Measurements from ENCODE around the gene KIF3C.

Gene KIF3C

DNA sequence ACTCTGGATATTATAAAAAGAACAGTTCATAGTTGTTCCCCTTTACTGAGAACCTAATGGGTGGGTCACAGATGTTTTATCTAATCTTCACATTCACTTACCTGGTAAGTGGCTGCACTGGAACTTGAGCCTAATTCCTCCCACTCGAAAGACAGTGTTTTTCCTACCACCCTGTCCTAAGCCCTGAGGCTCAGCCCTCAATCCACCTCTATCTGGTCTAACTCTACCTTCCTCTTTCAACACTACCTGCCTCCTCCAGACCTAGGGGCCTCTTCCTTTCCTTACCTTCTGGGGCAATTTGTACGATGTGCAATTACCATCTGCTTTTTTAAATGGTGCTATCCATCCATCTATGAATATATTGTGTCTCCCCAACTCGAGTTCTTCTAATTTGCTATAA is 9.7 kb upstream of the KIF3C start:
- Histone ChIP-seq H3K4me3 (ENCODE audit: low read length) (no peak overlapping the region), H3K4me1 (ENCODE audit: insufficient read depth, low read length) (no peaks in the 10 kb centered on the region), H2AFZ (ENCODE audit: low read depth, low read length) (no peak overlapping the region), H3K27me3 (ENCODE audit: insufficient read depth, low read length) (no peaks in the 10 kb centered on the region), H3K9me3 (ENCODE audit: low read length) (no peaks in the 10 kb centered on the region), H3K36me3 (ENCODE audit: insufficient read depth, low read length) (no peaks in the 10 kb centered on the region)

DNA sequence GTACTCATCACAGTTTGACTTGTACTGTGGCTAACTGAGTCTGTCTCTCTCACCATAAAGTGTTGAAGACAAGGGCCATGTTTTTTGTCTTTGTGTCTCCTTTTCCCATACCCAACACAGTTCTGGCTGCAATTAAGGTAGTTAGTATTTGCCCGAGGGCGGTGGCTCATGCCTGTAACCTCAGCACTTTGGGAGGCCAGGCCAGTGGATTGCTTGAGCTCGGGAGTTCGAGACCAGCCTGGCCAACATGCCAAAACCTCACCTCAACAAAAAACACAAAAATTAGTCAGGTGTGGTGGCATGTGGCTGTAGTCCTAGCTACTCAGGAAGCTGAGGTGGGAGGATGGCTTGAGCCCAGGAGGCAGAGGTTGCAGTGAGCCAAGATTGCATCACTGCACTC is 6.9 kb upstream of the KIF3C start:
- Histone ChIP-seq H3K36me3 (ENCODE audit: insufficient read depth, low read length) (no peaks in the 10 kb centered on the region), H3K4me1 (ENCODE audit: insufficient read depth, low read length) (no peaks in the 10 kb centered on the region), H3K4me3 (ENCODE audit: low read length) (no peak overlapping the region), H3K27me3 (ENCODE audit: insufficient read depth, low read length) (no peaks in the 10 kb centered on the region), H3K9me3 (ENCODE audit: low read length) (no peaks in the 10 kb centered on the region), H2AFZ (ENCODE audit: low read depth, low read length) (no peak overlapping the region)

DNA sequence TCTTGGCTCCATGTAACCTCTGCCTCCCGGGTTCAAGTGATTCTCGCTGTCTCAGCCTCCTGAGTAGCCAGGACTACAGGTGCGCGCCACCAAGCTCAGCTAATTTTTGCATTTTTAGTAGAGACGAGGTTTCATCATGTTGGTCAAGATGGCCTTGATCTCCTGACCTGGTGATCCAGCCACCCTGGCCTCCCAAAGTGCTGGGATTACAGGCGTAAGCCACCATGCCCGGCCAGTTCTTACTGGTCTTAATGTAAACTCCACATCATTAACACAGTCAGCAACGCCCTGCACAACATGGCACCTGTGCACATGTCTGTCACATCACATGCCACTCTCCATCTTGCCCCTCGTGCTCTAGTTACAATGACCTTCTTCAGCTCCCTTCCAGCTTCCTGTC is 5.8 kb upstream of the KIF3C start:
- Histone ChIP-seq H3K4me3 (ENCODE audit: low read length) (no peak overlapping the region), H3K27me3 (ENCODE audit: insufficient read depth, low read length) (no peaks in the 10 kb centered on the region), H3K4me1 (ENCODE audit: insufficient read depth, low read length) (no peaks in the 10 kb centered on the region), H2AFZ (ENCODE audit: low read depth, low read length) (no peak overlapping the region), H3K36me3 (ENCODE audit: insufficient read depth, low read length) (no peaks in the 10 kb centered on the region), H3K9me3 (ENCODE audit: low read length) (no peaks in the 10 kb centered on the region)

DNA sequence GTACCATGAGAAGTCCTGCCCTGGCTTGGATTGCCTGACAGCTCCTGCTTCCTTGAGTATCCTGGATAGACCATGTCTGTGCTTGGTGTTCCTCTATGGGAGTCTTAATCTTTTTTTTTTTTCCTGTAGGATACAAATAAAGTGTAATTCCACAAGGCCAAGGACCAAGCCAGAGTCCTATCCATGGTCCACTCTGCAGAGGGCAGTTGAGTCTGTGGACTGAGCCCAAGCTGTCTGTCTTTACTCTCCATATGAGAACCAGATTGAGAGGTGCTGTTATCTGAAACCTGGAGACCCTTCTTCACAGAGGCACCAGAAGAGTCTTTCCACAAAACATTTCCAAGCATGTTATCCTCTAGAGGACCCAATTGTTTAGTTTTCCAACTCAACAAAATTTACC is 1.4 kb upstream of the KIF3C start:
- H3K4me3 ChIP-seq (ENCODE audit: low read length): no peak overlapping the region
- peaks cover 2% of the 10 kb centered on the region for H3K9me3 ChIP-seq (ENCODE audit: low read length)
- H3K27me3 ChIP-seq (ENCODE audit: insufficient read depth, low read length): no peaks in the 10 kb centered on the region
- peaks cover 5% of the 10 kb centered on the region for H3K36me3 ChIP-seq (ENCODE audit: insufficient read depth, low read length)
- H3K4me1 ChIP-seq (ENCODE audit: insufficient read depth, low read length): peaks cover 27% of the 10 kb centered on the region
- no peak overlapping the region for H2AFZ ChIP-seq (ENCODE audit: low read depth, low read length)

DNA sequence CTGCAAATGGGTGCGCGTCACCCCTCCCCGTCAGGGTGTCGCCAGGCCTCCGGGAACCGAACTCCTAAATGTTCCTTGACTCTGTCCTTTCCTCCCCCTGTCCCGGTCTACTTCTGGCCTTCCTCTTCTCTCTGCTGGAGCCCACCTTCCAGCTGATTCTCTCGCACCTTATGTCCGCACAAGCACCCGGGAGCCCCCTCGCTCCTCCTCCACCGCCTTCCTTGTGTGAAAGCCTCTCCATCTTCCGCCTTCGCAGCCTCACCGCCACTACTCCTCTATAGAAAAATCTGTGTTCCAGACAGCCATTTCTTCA is 627 bp upstream of the KIF3C start:
- Histone ChIP-seq H2AFZ (ENCODE audit: low read depth, low read length) (peak overlapping the region; percentile 77), H3K4me1 (ENCODE audit: insufficient read depth, low read length) (peaks cover 35% of the 10 kb centered on the region), H3K36me3 (ENCODE audit: insufficient read depth, low read length) (peaks cover 5% of the 10 kb centered on the region), H3K27me3 (ENCODE audit: insufficient read depth, low read length) (no peaks in the 10 kb centered on the region), H3K9me3 (ENCODE audit: low read length) (peaks cover 2% of the 10 kb centered on the region), H3K4me3 (ENCODE audit: low read length) (peak overlapping the region; percentile 62)

DNA sequence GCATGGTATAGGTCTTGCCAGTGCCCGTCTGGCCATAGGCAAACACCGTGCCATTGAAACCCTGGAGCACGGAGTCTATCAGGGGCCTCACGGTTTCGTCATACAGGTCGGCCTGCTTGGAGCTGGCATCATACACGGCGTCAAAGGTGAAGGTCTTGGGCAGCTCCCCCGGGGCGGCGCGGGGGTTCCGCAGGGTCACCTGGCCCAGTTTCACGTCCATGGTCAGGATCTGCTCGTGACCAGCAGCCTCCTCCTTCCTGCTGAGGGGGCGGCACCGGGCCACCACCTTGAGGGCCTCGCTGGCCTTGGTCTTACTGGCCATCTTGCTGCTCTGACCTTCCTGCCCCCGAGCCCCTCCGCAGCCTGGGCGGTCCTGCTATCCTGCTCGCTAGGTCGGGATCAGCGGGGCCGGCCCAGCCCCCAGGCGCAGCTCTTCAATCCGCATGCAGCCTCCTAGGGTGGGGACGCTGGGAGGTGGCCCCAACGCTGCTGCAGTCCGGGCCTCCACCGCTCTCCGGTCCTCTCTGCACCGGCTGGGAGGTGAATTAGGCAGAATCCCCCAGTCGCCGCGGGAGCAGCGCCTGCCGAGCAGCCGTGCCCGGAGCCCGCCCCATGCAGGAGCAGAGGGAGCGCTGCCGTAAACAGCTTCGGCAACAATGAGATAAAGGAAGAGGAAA is 563 bp downstream of the KIF3C start:
- peaks cover 5% of the 10 kb centered on the region for H3K36me3 ChIP-seq (ENCODE audit: insufficient read depth, low read length)

DNA sequence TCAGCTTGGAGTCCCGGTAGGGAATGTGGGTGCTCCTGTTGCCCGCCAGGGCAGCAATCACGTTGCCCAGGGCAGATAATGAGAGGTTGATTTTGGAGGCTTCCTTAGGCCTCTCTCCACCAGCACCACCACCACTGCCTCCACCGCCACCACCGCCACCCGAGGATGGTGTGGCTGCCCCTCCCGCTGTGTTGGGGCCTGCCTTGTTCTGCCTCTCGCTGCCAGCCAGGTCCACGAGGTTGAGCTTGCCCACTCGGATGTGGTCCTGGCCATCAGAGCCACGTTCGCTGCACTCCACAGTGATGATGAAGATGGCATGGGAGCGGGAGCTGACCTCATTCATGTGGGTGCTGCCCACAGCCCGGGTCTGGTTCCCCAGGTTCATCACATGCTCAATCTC is 1.3 kb downstream of the KIF3C start:
- Histone ChIP-seq H3K27me3 (ENCODE audit: insufficient read depth, low read length) (no peaks in the 10 kb centered on the region), H3K9me3 (ENCODE audit: low read length) (peaks cover 2% of the 10 kb centered on the region), H2AFZ (ENCODE audit: low read depth, low read length) (no peak overlapping the region), H3K36me3 (ENCODE audit: insufficient read depth, low read length) (peaks cover 9% of the 10 kb centered on the region), H3K4me3 (ENCODE audit: low read length) (peak overlapping the region; percentile 62), H3K4me1 (ENCODE audit: insufficient read depth, low read length) (peaks cover 49% of the 10 kb centered on the region)

More for the DNA sequence above, 563 bp downstream of the KIF3C start:
- peaks cover 2% of the 10 kb centered on the region for H3K9me3 ChIP-seq (ENCODE audit: low read length)
- peaks cover 47% of the 10 kb centered on the region for H3K4me1 ChIP-seq (ENCODE audit: insufficient read depth, low read length)
- H3K4me3 ChIP-seq (ENCODE audit: low read length): peak overlapping the region; percentile 62
- H2AFZ ChIP-seq (ENCODE audit: low read depth, low read length): peak overlapping the region; percentile 77
- no peaks in the 10 kb centered on the region for H3K27me3 ChIP-seq (ENCODE audit: insufficient read depth, low read length)

DNA sequence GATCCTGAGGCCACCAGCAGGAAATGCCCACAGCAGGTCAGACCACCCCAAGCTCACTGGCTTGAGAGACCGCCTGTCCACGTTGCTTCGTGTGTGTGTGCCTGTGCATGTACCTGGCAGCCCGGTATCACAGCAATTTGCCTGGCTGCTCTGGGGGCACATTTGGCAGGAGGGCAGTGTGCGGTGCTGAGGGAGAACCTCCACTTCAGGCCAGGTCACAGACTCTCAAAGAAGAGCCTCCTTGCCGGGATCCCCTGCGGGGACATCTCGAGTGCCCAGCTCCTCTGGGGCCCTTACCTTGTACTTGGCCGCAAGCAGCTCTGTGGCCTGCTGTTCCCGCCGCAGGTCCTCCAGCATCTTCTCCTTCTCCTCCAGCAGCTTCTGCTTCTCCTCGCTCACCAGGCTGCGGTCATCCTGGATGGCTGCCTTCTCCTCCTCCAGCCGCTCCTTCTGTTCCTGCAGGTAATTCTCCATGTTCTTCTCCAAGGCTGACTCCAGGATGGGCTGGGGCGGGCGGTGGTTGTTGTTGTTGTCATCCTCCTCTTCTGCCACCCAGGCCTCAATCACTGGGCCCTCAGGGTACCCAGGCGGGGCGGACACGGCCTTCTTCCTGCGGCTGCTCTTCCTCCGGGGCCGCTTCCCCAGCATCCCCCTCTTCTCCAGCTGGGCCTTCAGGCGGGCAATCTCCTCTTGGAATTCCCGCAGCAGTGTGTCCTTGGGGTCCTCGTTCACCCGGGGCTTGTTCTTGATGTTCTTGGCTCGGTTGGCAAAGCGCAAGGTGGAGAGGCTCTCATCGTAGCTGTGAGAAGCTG is 2.0 kb downstream of the KIF3C start:
- Histone ChIP-seq H3K9me3 (ENCODE audit: low read length) (peaks cover 2% of the 10 kb centered on the region), H3K4me1 (ENCODE audit: insufficient read depth, low read length) (peaks cover 49% of the 10 kb centered on the region), H2AFZ (ENCODE audit: low read depth, low read length) (no peak overlapping the region), H3K36me3 (ENCODE audit: insufficient read depth, low read length) (peaks cover 11% of the 10 kb centered on the region), H3K27me3 (ENCODE audit: insufficient read depth, low read length) (no peaks in the 10 kb centered on the region), H3K4me3 (ENCODE audit: low read length) (no peak overlapping the region)

DNA sequence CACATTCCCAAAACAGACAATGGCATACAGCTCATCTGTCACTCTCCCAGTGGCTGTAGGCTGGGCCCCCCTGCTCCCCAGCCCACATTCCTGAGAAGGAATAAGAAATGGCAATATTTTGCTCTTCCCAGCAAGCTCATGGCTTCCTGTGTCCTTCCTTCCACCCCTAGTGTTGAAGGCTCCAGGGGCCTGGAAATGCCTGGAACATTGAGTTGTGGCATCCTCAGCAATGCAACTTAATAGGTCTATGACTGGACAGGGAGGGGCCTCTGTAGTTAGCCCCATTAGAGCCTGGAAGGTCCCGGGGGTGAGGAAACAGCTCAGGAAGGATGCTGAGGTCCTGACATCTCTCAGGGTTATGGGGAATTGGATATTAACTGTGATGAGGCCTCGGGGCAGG is 3.3 kb downstream of the KIF3C start:
- no peak overlapping the region for H2AFZ ChIP-seq (ENCODE audit: low read depth, low read length)
- H3K4me1 ChIP-seq (ENCODE audit: insufficient read depth, low read length): peaks cover 49% of the 10 kb centered on the region
- peak overlapping the region; percentile 23 for H3K4me3 ChIP-seq (ENCODE audit: low read length)
- H3K27me3 ChIP-seq (ENCODE audit: insufficient read depth, low read length): no peaks in the 10 kb centered on the region
- H3K36me3 ChIP-seq (ENCODE audit: insufficient read depth, low read length): peaks cover 14% of the 10 kb centered on the region
- H3K9me3 ChIP-seq (ENCODE audit: low read length): peaks cover 2% of the 10 kb centered on the region

DNA sequence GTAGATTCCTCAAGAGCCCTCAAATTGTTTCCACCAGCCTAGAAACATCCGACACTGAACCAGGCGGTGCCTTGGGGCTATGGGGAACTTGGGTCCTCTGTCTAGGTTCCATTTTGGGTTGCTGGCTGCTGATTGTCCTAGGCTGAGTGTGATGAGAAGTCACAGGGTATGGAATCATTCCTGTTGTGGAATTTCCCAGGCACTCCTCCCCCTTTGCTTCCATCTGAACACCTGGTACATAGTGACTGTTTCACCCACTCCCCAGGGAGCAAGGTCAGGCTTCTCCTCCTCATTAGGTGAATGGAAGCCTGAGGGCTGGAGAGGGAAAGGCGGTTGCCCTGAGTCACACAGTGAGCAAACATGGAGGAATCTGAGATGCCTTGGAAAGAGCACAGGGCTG is 4.5 kb downstream of the KIF3C start:
- no peak overlapping the region for H3K4me3 ChIP-seq (ENCODE audit: low read length)
- no peak overlapping the region for H2AFZ ChIP-seq (ENCODE audit: low read depth, low read length)
- peaks cover 18% of the 10 kb centered on the region for H3K36me3 ChIP-seq (ENCODE audit: insufficient read depth, low read length)
- H3K27me3 ChIP-seq (ENCODE audit: insufficient read depth, low read length): no peaks in the 10 kb centered on the region
- peaks cover 2% of the 10 kb centered on the region for H3K9me3 ChIP-seq (ENCODE audit: low read length)
- peaks cover 49% of the 10 kb centered on the region for H3K4me1 ChIP-seq (ENCODE audit: insufficient read depth, low read length)

DNA sequence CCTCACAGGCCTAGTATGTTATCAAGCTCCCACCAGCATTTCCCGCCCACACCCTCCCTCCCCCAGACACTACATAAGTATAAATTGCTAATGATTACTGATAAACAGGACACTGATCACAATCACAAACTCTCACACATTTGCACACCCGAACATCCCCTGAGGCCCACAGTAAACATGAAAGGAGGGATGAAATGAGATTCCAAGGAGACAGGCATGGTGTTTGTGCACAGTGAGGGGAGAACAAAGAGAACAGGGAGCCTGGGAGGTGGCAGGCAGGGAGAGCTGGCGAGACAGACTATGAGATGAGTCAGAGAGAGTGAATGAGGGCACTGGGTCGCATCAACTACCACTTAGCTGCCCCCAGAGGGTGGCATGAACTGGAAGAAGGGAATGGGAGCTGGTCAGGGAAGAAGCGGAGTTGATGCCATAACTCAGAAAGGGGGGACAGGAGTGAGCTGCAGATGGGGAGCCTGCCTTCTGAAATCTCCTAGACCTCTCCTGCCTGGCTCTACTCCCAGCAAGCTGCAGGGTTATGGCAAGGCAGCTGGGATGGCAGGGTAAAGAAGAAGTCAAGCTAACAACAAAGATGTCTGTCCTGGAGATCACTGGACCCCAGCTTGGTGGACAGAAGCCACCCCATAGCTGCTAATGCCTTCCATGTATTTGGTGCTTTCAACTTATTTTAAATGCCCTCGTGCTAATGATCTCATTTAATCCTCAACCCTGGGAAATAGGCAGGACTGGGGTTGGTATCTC is 5.1 kb downstream of the KIF3C start:
- H3K36me3 ChIP-seq (ENCODE audit: insufficient read depth, low read length): peaks cover 22% of the 10 kb centered on the region
- H3K4me3 ChIP-seq (ENCODE audit: low read length): peak overlapping the region; percentile 16
- H3K27me3 ChIP-seq (ENCODE audit: insufficient read depth, low read length): no peaks in the 10 kb centered on the region
- H3K9me3 ChIP-seq (ENCODE audit: low read length): peaks cover 2% of the 10 kb centered on the region
- H3K4me1 ChIP-seq (ENCODE audit: insufficient read depth, low read length): peaks cover 49% of the 10 kb centered on the region
- H2AFZ ChIP-seq (ENCODE audit: low read depth, low read length): no peak overlapping the region

DNA sequence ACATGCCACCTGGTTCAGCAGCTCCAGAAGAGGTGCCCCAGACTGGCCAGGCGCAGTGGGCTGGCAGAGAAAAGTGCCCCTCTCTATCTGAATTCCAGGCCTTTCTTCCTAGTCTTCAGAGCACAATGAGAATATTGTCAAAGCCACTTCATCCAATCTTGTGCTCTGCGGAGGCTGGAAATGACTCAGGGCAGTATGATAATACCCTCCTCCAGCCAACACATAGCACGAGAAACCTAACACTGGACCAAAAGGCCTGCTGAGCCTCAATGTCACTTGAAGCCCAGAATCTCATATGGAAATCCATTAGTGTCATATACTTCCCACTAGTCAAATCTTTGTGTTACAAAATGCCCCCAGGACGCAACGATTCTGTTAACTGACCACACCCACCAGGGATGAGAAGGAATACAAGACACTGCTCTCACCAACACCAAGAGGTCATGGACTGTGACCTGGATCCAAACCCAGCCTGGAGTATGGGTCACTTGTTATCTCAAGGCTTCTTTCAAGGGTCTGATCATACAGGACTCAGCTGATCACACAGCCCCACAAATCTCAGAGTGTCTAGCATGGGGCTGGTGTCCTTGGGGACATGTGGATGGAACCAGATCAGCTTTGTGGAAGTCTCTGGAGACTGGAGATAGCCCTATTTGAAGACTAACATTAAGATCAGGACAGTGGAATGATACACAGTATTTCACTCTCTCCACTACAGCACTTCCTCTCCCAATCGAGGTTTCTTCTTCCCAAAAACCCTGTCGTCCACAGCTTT is 10.1 kb downstream of the KIF3C start:
- no peak overlapping the region for H3K4me3 ChIP-seq (ENCODE audit: low read length)
- no peak overlapping the region for H2AFZ ChIP-seq (ENCODE audit: low read depth, low read length)
- peaks cover 34% of the 10 kb centered on the region for H3K36me3 ChIP-seq (ENCODE audit: insufficient read depth, low read length)
- H3K4me1 ChIP-seq (ENCODE audit: insufficient read depth, low read length): peaks cover 7% of the 10 kb centered on the region
- H3K27me3 ChIP-seq (ENCODE audit: insufficient read depth, low read length): no peaks in the 10 kb centered on the region
- peaks cover 3% of the 10 kb centered on the region for H3K9me3 ChIP-seq (ENCODE audit: low read length)

DNA sequence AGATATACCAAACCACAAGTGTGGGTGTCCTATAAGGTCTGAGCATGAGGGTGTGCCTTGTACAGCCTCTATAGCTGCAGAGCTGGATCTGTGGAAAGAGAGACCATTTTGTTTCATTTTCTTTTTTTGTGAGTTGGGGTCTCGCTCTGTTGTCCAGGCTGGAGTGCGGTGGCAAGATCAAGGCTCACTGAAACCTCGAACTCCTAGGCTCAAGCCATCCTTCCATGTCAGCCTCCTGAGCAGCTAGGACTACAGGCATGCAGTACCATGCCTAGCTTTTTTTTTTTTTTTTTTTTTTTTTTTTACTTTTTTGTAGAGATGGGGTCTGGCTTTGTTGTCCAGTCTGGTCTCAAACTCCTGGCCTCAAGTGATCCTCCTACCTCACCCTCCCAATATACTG is 10.7 kb downstream of the KIF3C start:
- Histone ChIP-seq H3K9me3 (ENCODE audit: low read length) (peaks cover 3% of the 10 kb centered on the region), H3K4me1 (ENCODE audit: insufficient read depth, low read length) (peaks cover under 1% of the 10 kb centered on the region), H3K36me3 (ENCODE audit: insufficient read depth, low read length) (peaks cover 34% of the 10 kb centered on the region), H3K27me3 (ENCODE audit: insufficient read depth, low read length) (no peaks in the 10 kb centered on the region), H2AFZ (ENCODE audit: low read depth, low read length) (no peak overlapping the region), H3K4me3 (ENCODE audit: low read length) (no peak overlapping the region)

Data from neuron (in vitro differentiated cells).